Hepatocyte (in vitro differentiated cells): ENCODE results near the gene RPS5.
"Not testable (repeated sequence)": the region's sequence is repeated elsewhere in the genome, so short reads cannot be mapped to it uniquely, and the experiment has no call there.

Experiments
- EZH2 ChIP-seq: fragments of 200-600 bp; sonication (generic); IDR thresholded peaks from 2 replicates; pipeline ENCODE4 v1.6.1; 2016; ENCODE audit warnings: antibody characterized with exemption, mild to moderate bottlenecking, borderline replicate concordance
- EZH2phosphoT487 ChIP-seq: fragments of 200-600 bp; sonication (generic); IDR thresholded peaks from one replicate; pipeline ENCODE4 v1.6.1; 2018; ENCODE audit warnings: antibody characterized with exemption, mild to moderate bottlenecking, low read depth, moderate library complexity; ENCODE audit not compliant: unreplicated experiment, severe bottlenecking
- TF ChIP-seq, protein P1 (sequence below): fragments of 200-600 bp; sonication (generic); IDR thresholded peaks from 2 replicates; pipeline ENCODE4 v1.5.1; 2016; ENCODE audit warnings: antibody characterized with exemption, mild to moderate bottlenecking; ENCODE audit not compliant: poor library complexity

DNA sequence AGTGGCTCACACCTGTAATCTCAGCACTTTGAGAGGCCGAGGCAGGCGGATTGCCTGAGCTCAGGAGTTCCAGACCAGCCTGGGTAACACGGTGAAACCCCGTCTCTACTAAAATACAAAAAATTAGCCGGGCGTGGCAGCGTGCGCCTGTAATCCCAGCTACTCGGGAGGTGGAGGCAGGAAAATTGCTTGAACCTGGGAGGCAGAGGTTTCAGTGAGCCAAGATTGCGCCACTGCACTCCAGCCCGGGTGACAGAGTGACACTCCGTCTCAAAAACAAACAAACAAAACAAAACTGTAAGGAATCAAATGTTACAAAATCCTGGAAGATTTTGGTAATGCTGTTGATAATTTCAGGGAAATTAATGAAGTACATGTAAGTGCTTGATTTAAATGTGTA lies 39.0 kb upstream of the RPS5 start:
- TF ChIP-seq, protein P1, sequence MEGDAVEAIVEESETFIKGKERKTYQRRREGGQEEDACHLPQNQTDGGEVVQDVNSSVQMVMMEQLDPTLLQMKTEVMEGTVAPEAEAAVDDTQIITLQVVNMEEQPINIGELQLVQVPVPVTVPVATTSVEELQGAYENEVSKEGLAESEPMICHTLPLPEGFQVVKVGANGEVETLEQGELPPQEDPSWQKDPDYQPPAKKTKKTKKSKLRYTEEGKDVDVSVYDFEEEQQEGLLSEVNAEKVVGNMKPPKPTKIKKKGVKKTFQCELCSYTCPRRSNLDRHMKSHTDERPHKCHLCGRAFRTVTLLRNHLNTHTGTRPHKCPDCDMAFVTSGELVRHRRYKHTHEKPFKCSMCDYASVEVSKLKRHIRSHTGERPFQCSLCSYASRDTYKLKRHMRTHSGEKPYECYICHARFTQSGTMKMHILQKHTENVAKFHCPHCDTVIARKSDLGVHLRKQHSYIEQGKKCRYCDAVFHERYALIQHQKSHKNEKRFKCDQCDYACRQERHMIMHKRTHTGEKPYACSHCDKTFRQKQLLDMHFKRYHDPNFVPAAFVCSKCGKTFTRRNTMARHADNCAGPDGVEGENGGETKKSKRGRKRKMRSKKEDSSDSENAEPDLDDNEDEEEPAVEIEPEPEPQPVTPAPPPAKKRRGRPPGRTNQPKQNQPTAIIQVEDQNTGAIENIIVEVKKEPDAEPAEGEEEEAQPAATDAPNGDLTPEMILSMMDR: not testable (repeated sequence)
- not testable (repeated sequence) for TF ChIP-seq EZH2phosphoT487, EZH2
